Endothelial cell (in vitro differentiated cells): ENCODE measurements around the gene STK40. TPM values are rescaled to one million over a fixed set of nuclear protein-coding genes. Genes with fewer than 3 reads are reported as not detected.

Experiments
- DNase-seq: peaks from one replicate; pipeline ENCODE4 v3.0.0; 2021; ENCODE audit warnings: low spot score
- H3K27ac Mint-ChIP-seq: one replicate; pipeline ENCODE4 v1.8.0; 2021; ENCODE audit warnings: mixed read lengths, inconsistent platforms; ENCODE audit not compliant: unreplicated experiment
- H3K27me3 Mint-ChIP-seq: one replicate; pipeline ENCODE4 v1.8.0; 2021; ENCODE audit warnings: mild to moderate bottlenecking, moderate library complexity, mixed read lengths, inconsistent platforms; ENCODE audit not compliant: unreplicated experiment
- H3K36me3 Mint-ChIP-seq: one replicate; pipeline ENCODE4 v1.8.0; 2021; ENCODE audit warnings: mild to moderate bottlenecking, low read depth, mixed read lengths, inconsistent platforms; ENCODE audit not compliant: unreplicated experiment
- H3K4me1 Mint-ChIP-seq: one replicate; pipeline ENCODE4 v1.8.0; 2021; ENCODE audit warnings: mild to moderate bottlenecking, mixed read lengths, inconsistent platforms; ENCODE audit not compliant: unreplicated experiment
- H3K4me3 Mint-ChIP-seq: one replicate; pipeline ENCODE4 v1.8.0; 2021; ENCODE audit warnings: mild to moderate bottlenecking, mixed read lengths, inconsistent platforms; ENCODE audit not compliant: unreplicated experiment
- H3K9me3 Mint-ChIP-seq: one replicate; pipeline ENCODE4 v1.8.0; 2021; ENCODE audit warnings: mixed read lengths, inconsistent platforms; ENCODE audit not compliant: unreplicated experiment
- total RNA-seq: library from RNA; stranded (reverse); fragmentation: NEBNext Ultra II Directional; extraction: Animal tissue kit (Norgen Biotek cat#: 25700); gene quantifications from one replicate; pipeline ENCODE4 v1.2.1, GENCODE V29; 2021; ENCODE audit not compliant: unreplicated experiment
- TF ChIP-seq, protein P1 (sequence below): fragments of 200-600 bp; sonication (generic); IDR thresholded peaks from one replicate; pipeline ENCODE4 v1.5.0; 2021; ENCODE audit warnings: antibody characterized with exemption; ENCODE audit not compliant: unreplicated experiment

STK40 gene
- total RNA-seq, 1 donor from 2014 or later = 37.3 TPM

DNA sequence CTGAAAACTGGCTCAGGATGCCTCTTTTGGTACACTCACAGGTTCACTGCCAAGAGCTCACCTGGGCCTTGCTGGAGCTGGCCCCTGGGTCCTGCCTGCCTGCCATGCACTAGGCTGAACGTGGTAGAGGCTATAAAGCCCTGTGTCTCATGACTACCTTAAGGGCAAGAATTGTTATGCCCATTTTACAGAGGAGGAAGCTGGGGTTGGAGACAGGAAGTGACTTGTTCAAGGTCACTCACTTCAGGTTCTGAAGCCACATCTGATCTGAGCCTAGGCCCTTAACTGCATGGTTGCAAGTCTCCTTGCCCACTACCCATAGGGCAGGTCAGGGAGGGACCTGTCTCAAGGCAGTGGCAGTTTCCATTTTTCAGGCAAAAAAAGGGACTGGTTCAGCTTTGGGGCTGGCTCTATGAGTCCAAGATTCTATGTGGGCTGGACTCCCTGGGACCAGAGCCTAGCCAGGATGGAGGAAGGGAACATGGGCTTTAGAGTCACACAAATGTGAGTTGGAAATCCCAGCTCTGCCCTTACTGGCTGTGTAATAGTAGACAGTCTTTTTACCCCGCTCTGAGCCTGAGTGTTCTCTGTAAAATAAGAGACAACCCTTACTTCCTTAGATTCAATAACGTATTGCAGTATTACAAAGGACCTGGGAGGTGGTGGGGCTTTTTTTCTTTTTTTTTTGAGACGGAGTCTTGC lies 7.8 kb downstream of the STK40 start:
- Mint-ChIP-seq H3K27ac (no peak overlapping the region), H3K27me3 (peaks cover 3% of the 10 kb centered on the region), H3K4me3 (no peak overlapping the region)

DNA sequence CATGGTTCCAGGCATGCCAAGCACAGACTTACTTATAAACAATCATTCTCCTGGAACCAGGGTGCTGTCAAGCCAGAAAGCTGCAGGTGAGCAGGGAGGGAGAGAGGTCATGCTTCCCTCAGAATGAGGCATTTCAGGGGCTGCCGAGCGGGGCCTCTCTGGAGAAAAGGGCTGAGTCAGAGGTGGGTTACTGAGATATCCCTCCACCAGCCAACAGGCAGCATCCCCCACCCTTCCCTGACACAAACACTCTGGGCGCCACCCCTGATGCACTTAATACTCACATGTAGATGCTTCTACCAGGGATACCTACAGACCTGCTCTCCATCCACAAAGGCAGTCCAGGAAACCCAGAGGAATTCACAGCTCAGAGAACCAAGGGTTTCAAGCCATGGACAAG lies 13.1 kb downstream of the STK40 start:
- Mint-ChIP-seq H3K27ac (peak overlapping the region; percentile 77), H3K36me3 (no peaks in the 10 kb centered on the region)
- TF ChIP-seq, protein P1, sequence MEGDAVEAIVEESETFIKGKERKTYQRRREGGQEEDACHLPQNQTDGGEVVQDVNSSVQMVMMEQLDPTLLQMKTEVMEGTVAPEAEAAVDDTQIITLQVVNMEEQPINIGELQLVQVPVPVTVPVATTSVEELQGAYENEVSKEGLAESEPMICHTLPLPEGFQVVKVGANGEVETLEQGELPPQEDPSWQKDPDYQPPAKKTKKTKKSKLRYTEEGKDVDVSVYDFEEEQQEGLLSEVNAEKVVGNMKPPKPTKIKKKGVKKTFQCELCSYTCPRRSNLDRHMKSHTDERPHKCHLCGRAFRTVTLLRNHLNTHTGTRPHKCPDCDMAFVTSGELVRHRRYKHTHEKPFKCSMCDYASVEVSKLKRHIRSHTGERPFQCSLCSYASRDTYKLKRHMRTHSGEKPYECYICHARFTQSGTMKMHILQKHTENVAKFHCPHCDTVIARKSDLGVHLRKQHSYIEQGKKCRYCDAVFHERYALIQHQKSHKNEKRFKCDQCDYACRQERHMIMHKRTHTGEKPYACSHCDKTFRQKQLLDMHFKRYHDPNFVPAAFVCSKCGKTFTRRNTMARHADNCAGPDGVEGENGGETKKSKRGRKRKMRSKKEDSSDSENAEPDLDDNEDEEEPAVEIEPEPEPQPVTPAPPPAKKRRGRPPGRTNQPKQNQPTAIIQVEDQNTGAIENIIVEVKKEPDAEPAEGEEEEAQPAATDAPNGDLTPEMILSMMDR = no peak

More for the DNA sequence above, 7.8 kb downstream of the STK40 start:
- Mint-ChIP-seq H3K36me3 (peaks cover 7% of the 10 kb centered on the region), H3K4me1 (peaks cover 34% of the 10 kb centered on the region), H3K9me3 (no peaks in the 10 kb centered on the region)
- TF ChIP-seq, protein P1 = no peak
- DNase-seq = no peak

DNA sequence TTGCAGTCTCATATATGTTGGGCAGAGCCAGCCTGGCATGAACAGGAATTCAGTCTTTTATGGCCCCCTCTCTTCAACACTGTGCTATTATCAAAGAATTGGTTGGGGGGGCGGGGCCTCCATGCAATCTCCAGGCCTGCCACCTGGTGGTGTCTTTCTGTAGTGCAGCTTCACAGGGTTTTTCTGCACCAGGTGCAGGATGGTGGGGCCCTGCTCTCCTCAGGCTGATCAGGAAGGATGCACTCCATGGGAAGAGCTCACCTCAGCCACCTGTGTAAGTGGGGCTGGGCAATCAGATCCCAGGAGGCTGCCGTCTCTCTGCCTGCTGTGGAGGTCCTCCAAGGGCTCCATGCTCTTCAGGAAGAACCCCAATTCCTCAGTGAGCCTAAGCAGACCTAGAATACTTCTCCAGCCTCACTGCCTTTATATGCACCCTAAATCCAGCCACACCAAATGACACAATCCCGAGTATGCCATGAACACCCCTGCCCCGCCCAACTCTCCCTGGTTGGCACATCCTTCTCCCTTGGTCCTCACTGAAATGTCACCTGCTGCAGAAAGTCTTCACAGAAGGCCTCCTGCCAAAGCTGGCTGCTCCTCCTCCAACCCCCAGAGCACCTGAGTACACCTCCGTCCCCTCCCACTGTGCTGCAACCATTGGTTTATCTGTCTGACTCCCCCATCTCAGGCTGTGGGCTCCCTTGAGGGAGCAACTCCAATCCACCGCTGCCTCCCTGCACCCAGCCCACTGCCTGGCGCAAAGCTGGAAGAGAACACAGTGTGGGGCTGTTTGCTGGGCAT lies 16.5 kb downstream of the STK40 start:
- Mint-ChIP-seq H3K27me3 (peaks cover 3% of the 10 kb centered on the region), H3K27ac (no peak overlapping the region), H3K4me3 (no peak overlapping the region), H3K9me3 (no peaks in the 10 kb centered on the region), H3K4me1 (peaks cover 38% of the 10 kb centered on the region), H3K36me3 (no peaks in the 10 kb centered on the region)
- TF ChIP-seq, protein P1 = peak; percentile 96
- peak; percentile 87 for DNase-seq

More for the DNA sequence above, 13.1 kb downstream of the STK40 start:
- Mint-ChIP-seq H3K9me3 (no peaks in the 10 kb centered on the region), H3K4me1 (peaks cover 32% of the 10 kb centered on the region), H3K27me3 (peaks cover 6% of the 10 kb centered on the region), H3K4me3 (no peak overlapping the region)
- no peak for DNase-seq

DNA sequence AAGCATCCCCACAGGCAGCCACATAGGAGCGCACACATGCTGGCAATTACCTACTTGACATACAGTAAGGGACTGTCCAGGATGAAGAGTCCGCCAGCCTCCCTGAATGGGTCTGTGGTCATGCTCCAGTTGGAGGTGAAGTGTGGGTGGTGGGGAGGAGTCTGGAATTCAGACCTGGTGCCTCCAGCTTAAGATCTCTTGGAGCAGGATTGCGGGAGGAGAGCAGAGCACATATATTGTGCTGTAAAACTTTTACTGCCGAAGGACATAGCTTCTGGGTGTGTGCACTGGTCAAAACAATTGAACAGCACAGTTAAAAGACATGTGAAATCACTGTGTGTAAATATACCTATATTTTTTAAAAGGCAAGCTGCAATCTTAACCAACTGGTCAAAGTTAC lies 17.9 kb downstream of the STK40 start:
- TF ChIP-seq, protein P1 = no peak
- H3K4me3 Mint-ChIP-seq = no peak overlapping the region
- H3K27ac Mint-ChIP-seq = peak overlapping the region; percentile 31
- no peaks in the 10 kb centered on the region for H3K36me3 Mint-ChIP-seq
- DNase-seq = no peak
- H3K9me3 Mint-ChIP-seq = no peaks in the 10 kb centered on the region
- peaks cover 23% of the 10 kb centered on the region for H3K4me1 Mint-ChIP-seq
- peaks cover 3% of the 10 kb centered on the region for H3K27me3 Mint-ChIP-seq

DNA sequence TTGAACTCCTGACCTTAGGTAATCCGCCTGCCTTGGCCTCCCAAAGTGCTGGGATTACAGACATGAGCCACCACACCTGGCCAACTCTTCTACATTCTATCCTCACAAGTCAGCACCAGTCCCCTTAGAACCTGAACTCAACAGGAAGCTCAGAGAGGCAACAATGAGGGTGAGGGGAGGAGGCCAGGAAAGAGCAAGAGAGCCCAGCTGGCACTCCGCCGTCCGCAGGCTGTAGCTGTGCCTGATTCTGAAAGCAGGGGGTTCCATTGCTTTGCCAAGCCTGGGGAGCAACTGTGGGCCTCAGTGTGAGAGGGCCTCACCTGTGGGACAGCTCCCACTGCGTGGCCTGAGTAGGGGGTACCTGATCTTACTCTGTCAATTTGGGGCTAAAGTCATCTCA lies 18.7 kb downstream of the STK40 start:
- Mint-ChIP-seq H3K4me1 (peaks cover 24% of the 10 kb centered on the region), H3K36me3 (no peaks in the 10 kb centered on the region), H3K27me3 (peaks cover 1% of the 10 kb centered on the region), H3K27ac (peak overlapping the region; percentile 31), H3K4me3 (no peak overlapping the region), H3K9me3 (no peaks in the 10 kb centered on the region)
- TF ChIP-seq, protein P1 = no peak
- peak; percentile 31 for DNase-seq
